Measurements from ENCODE around the gene PVALB. TPM values are rescaled to one million over a fixed set of nuclear protein-coding genes. Genes with fewer than 3 reads are reported as not detected.

Gene PVALB
- polyA plus RNA-seq, 1 of the 3 experiments (the other 2 are of a cell fraction): not detected

DNA sequence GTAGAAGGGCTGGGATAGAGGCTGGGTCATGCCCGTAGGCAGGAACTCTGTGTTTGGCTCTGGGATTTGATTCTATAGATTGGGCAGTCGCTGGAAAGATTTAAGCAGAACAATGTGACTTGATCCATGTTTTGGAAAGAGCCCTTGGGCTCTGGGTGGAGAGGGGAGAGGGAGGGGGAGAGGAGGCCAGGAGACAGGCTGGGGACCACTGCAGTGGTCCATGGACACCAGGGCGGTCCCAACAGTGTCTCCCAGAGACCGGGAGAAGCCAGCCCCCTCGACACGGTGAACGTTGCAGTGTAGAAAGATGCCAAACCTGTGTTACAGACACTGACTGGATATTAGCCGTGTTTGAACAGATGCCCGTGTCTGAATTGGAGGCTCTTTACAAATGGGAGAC, 19.5 kb downstream of the PVALB start (continued):
- TF ChIP-seq FOSL2 (IDR thresholded peaks at IDR 0.05; ENCODE audit: borderline replicate concordance, low read depth): no peak

DNA sequence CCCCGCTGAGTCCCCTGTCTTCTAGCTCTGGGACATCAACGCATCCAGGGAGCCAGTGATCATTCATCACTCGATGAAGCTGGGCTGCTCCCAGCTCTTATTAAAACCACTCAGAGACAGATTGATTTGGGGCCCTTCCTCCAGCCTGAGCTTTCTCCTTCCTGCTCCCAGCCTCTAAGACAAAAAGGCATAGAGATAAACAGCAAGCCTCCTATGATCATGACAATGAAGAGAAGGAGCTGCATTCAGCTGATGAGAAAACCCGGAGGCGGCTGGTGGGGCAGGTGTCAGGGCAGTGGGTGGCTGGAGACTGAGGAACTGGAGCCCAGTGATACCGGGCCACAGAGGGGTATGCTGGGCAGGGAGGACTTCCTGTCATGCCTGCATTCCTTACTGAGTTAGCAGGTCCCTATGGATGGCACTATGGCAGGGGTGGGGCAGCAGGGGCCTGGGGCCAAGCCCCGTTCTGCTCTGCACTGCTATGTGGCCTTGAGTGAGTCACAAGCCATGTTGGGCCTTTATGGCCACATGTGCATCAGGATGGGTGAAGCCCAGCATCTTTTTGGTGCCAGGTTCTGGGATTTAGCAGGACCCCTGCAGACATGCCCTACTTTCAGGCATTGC, 20.2 kb downstream of the PVALB start:
- no peak for TF ChIP-seq CHD2 (IDR thresholded peaks at IDR 0.05; ENCODE audit: low read length, partially characterized antibody)
- no peak for TF ChIP-seq SIN3A (IDR thresholded peaks at IDR 0.05; ENCODE audit: borderline replicate concordance, low read depth, low read length)
- TF ChIP-seq RFX5 (IDR thresholded peaks at IDR 0.05; ENCODE audit: low read length): no peak
- TF ChIP-seq, protein P1, sequence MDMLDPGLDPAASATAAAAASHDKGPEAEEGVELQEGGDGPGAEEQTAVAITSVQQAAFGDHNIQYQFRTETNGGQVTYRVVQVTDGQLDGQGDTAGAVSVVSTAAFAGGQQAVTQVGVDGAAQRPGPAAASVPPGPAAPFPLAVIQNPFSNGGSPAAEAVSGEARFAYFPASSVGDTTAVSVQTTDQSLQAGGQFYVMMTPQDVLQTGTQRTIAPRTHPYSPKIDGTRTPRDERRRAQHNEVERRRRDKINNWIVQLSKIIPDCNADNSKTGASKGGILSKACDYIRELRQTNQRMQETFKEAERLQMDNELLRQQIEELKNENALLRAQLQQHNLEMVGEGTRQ (IDR thresholded peaks at IDR 0.05; ENCODE audit: borderline replicate concordance, low read depth, low read length): no peak
- TF ChIP-seq RCOR1 (IDR thresholded peaks at IDR 0.05; ENCODE audit: low read length): no peak
- TF ChIP-seq JUND (IDR thresholded peaks at IDR 0.05): no peak
- TF ChIP-seq, protein P2, sequence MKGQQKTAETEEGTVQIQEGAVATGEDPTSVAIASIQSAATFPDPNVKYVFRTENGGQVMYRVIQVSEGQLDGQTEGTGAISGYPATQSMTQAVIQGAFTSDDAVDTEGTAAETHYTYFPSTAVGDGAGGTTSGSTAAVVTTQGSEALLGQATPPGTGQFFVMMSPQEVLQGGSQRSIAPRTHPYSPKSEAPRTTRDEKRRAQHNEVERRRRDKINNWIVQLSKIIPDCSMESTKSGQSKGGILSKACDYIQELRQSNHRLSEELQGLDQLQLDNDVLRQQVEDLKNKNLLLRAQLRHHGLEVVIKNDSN (IDR thresholded peaks at IDR 0.05; ENCODE audit: borderline replicate concordance, low read depth): no peak
- TF ChIP-seq POLR2AphosphoS5 (IDR thresholded peaks at IDR 0.05; ENCODE audit: low read depth, low read length): no peak
- no peak for TF ChIP-seq GABPA (IDR thresholded peaks at IDR 0.05; ENCODE audit: low read depth)
- TF ChIP-seq TCF12 (IDR thresholded peaks at IDR 0.05): no peak
- no peak for TF ChIP-seq MXI1 (IDR thresholded peaks at IDR 0.05; ENCODE audit: low read depth, low read length)
- Histone ChIP-seq H3K79me2 (ENCODE audit: insufficient read depth) (no peaks in the 10 kb centered on the region), H3K27me3 (ENCODE audit: insufficient read depth) (peaks cover 5% of the 10 kb centered on the region), H3K27ac (ENCODE audit: low read depth in 2 of 2, low read length in 1 of 2) (no peak overlapping the region), H3K4me1 (ENCODE audit: control insufficient read depth in 1 of 2, insufficient read depth in 2 of 2, low read depth in 1 of 2, low read length in 1 of 2) (no peaks in the 10 kb centered on the region), H3K9me2 (no peaks in the 10 kb centered on the region), H3K4me3 (ENCODE audit: low read depth in 2 of 2, low read length in 1 of 2) (no peak overlapping the region), H3K4me2 (no peak overlapping the region), H2AFZ (ENCODE audit: low read depth) (no peak overlapping the region), H3F3A (replicated peaks; ENCODE audit: insufficient read depth) (no peaks in the 10 kb centered on the region), H4K20me1 (ENCODE audit: insufficient read depth) (no peaks in the 10 kb centered on the region), H3K36me3 (replicated peaks in 1 of 2; ENCODE audit: control insufficient read depth in 1 of 2, insufficient read depth in 2 of 2, low read length in 1 of 2) (no peaks in the 10 kb centered on the region), H3K9ac (no peak overlapping the region), H3K9me3 (no peaks in the 10 kb centered on the region)
- ChIA-PET POLR2A (no interaction called here), CTCF (interaction anchor here (1.0 to 3.9 kb wide), 3 partner anchors 14 to 181 kb away, joined by 3 to 19 read pairs (median 4); no protein-coding TSS in a partner anchor)
- DNase-seq: no peak
- 51% methylated on average over 6 of the region's 7 CpGs for WGBS (ENCODE audit: low lambda C conversion rate)

DNA sequence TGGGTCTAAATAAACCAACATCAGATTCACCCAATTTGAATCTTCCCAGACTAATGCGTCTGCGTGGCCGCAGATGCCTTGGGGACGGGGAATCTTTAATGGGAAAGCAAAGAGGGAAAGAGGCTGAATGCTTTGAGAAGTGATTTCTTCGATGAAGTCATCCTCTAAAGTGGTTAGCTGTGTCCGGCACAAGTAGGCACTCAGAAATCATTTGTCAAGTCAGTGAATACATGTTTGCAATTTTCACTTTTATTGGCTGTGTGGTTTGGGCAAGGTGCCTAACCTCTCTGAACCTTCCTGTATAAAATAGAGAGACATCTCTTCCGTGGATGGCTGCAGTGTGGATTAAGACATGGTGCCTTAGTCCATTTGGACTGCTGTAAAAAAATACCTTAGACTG, 21.2 kb downstream of the PVALB start:
- ChIA-PET CTCF (interaction anchor here (1.2 to 3.9 kb wide), 2 partner anchors 13 to 60 kb away, joined by 4 to 19 read pairs; no protein-coding TSS in a partner anchor), POLR2A (no interaction called here)
- Histone ChIP-seq H3K27ac (ENCODE audit: low read depth in 2 of 2, low read length in 1 of 2) (no peak overlapping the region), H3K9me2 (no peaks in the 10 kb centered on the region), H3K9me3 (no peaks in the 10 kb centered on the region), H3K79me2 (ENCODE audit: insufficient read depth) (no peaks in the 10 kb centered on the region), H3K9ac (no peak overlapping the region), H3K36me3 (replicated peaks in 1 of 2; ENCODE audit: control insufficient read depth in 1 of 2, insufficient read depth in 2 of 2, low read length in 1 of 2) (no peaks in the 10 kb centered on the region), H3K4me3 (ENCODE audit: low read depth in 2 of 2, low read length in 1 of 2) (no peak overlapping the region), H3K4me1 (ENCODE audit: control insufficient read depth in 1 of 2, insufficient read depth in 2 of 2, low read depth in 1 of 2, low read length in 1 of 2) (no peaks in the 10 kb centered on the region), H3K4me2 (no peak overlapping the region), H4K20me1 (ENCODE audit: insufficient read depth) (no peaks in the 10 kb centered on the region), H3K27me3 (ENCODE audit: insufficient read depth) (peaks cover 1% of the 10 kb centered on the region), H2AFZ (ENCODE audit: low read depth) (no peak overlapping the region), H3F3A (replicated peaks; ENCODE audit: insufficient read depth) (no peaks in the 10 kb centered on the region)
- 61% methylated on average over 7 of the region's 7 CpGs for WGBS (ENCODE audit: low lambda C conversion rate)
- DNase-seq: no peak
- no peak for TF ChIP-seq RAD21 (IDR thresholded peaks at IDR 0.05; ENCODE audit: low read length)
- TF ChIP-seq, protein P3, sequence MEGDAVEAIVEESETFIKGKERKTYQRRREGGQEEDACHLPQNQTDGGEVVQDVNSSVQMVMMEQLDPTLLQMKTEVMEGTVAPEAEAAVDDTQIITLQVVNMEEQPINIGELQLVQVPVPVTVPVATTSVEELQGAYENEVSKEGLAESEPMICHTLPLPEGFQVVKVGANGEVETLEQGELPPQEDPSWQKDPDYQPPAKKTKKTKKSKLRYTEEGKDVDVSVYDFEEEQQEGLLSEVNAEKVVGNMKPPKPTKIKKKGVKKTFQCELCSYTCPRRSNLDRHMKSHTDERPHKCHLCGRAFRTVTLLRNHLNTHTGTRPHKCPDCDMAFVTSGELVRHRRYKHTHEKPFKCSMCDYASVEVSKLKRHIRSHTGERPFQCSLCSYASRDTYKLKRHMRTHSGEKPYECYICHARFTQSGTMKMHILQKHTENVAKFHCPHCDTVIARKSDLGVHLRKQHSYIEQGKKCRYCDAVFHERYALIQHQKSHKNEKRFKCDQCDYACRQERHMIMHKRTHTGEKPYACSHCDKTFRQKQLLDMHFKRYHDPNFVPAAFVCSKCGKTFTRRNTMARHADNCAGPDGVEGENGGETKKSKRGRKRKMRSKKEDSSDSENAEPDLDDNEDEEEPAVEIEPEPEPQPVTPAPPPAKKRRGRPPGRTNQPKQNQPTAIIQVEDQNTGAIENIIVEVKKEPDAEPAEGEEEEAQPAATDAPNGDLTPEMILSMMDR (IDR thresholded peaks at IDR 0.05): no peak
- no peak for TF ChIP-seq MEF2A (IDR thresholded peaks at IDR 0.05; ENCODE audit: borderline replicate concordance, low read depth)
- no peak for TF ChIP-seq GATA2 (CRISPR knock-in tag; IDR thresholded peaks at IDR 0.05)
- no peak for TF ChIP-seq ELF1 (IDR thresholded peaks at IDR 0.05)
- TF ChIP-seq POLR2AphosphoS5 (IDR thresholded peaks at IDR 0.05; ENCODE audit: low read depth, low read length): no peak
- TF ChIP-seq NFIC (IDR thresholded peaks at IDR 0.05; ENCODE audit: borderline replicate concordance): no peak
- TF ChIP-seq FOXJ3 (CRISPR knock-in tag; IDR thresholded peaks at IDR 0.05): no peak
- TF ChIP-seq TAF1 (IDR thresholded peaks at IDR 0.05; ENCODE audit: borderline replicate concordance, low read depth, low read length): no peak
- TF ChIP-seq RCOR1 (IDR thresholded peaks at IDR 0.05; ENCODE audit: low read length): no peak
- no peak for TF ChIP-seq MXI1 (IDR thresholded peaks at IDR 0.05; ENCODE audit: low read depth, low read length)

Measured in SK-N-SH (cell line).